SU-DHL-6 (cell line): ENCODE measurements around the gene FANCG.

Experiments used
- H2AFZ ChIP-seq: fragments of 200-600 bp; sonication (generic); 2 replicates; pipeline ENCODE4 v1.6.1; 2014; ENCODE audit warnings: low read depth, mild to moderate bottlenecking, moderate library complexity, mixed read lengths, antibody characterized with exemption, low read length; ENCODE audit not compliant: severe bottlenecking
- H3F3A ChIP-seq: fragments of 200-600 bp; shearing (Covaris generic); 2 replicates; pipeline ENCODE4 v1.6.0; 2016; ENCODE audit warnings: antibody characterized with exemption, mild to moderate bottlenecking; ENCODE audit not compliant: insufficient read depth
- H3K27ac ChIP-seq: fragments of 200-600 bp; sonication (generic); 2 replicates; pipeline ENCODE4 v1.5.1; 2016; ENCODE audit warnings: low read depth, mild to moderate bottlenecking, low read length, moderate library complexity, mixed read lengths
- H3K27me3 ChIP-seq: fragments of 200-600 bp; sonication (generic), shearing (Covaris generic); 2 replicates; pipeline ENCODE4 v1.6.0; 2014; ENCODE audit warnings: mild to moderate bottlenecking, low read length
- H3K36me3 ChIP-seq: fragments of 200-600 bp; sonication (generic); 2 replicates; pipeline ENCODE4 v1.6.1; 2014; ENCODE audit warnings: mild to moderate bottlenecking, low read length, mixed read lengths
- H3K4me2 ChIP-seq: fragments of 300-600, 200-600 bp; shearing (Covaris generic), sonication (generic); 2 replicates; pipeline ENCODE4 v1.6.0; 2014; ENCODE audit warnings: low read length, low read depth, mild to moderate bottlenecking; ENCODE audit not compliant: poor library complexity, severe bottlenecking
- H3K4me3 ChIP-seq: fragments of 200-600 bp; sonication (generic); 2 replicates; pipeline ENCODE4 v1.5.1; 2014; ENCODE audit warnings: antibody characterized with exemption, low read length, mild to moderate bottlenecking, mixed read lengths; ENCODE audit not compliant: insufficient read depth, poor library complexity, severe bottlenecking
- H3K79me2 ChIP-seq: fragments of 200-600 bp; sonication (generic); 2 replicates; pipeline ENCODE4 v1.6.1; 2014; ENCODE audit warnings: mild to moderate bottlenecking, low read length, moderate library complexity; ENCODE audit not compliant: insufficient read depth
- H3K9ac ChIP-seq: fragments of 200-600 bp; sonication (generic); 2 replicates; pipeline ENCODE4 v1.7.0; 2014; ENCODE audit warnings: mild to moderate bottlenecking, low read length
- H3K9me2 ChIP-seq: fragments of 200-600 bp; sonication (generic); replicated peaks from 2 replicates; pipeline ENCODE4 v1.6.1; 2014; ENCODE audit warnings: low read length; ENCODE audit not compliant: insufficient read depth
- H3K9me3 ChIP-seq: fragments of 200-600 bp; sonication (generic); 2 replicates; pipeline ENCODE4 v1.6.1; 2014; ENCODE audit warnings: low read length, mixed read lengths; ENCODE audit not compliant: insufficient read depth
- H4K20me1 ChIP-seq: fragments of 200-600 bp; sonication (generic); 2 replicates; pipeline ENCODE4 v1.6.1; 2014; ENCODE audit warnings: low read depth, mild to moderate bottlenecking, antibody characterized with exemption, low read length, moderate library complexity, mixed read lengths
- CTCF ChIP-seq: fragments of 200-600 bp; sonication (generic); IDR thresholded peaks from one replicate; pipeline ENCODE4 v1.5.1; 2017; ENCODE audit warnings: antibody characterized with exemption, mild to moderate bottlenecking, low read length, moderate library complexity; ENCODE audit not compliant: insufficient read depth, poor library complexity, severe bottlenecking
- EZH2phosphoT487 ChIP-seq: fragments of 200-600 bp; sonication (generic), shearing (Covaris generic); conservative IDR thresholded peaks from 2 replicates; pipeline ENCODE4 v1.6.1; 2018; ENCODE audit warnings: mild to moderate bottlenecking, antibody characterized with exemption, low read length, moderate library complexity, mixed read lengths

FANCG gene

GRCh38 chr9:35048511-35048910 is 31.2 kb downstream of the FANCG start:
- TF ChIP-seq EZH2phosphoT487, result no peak
- no peak for TF ChIP-seq CTCF

GRCh38 chr9:35044071-35044470 is 35.7 kb downstream of the FANCG start:
- no peaks in the 10 kb centered on the region for H3K9me2 ChIP-seq
- H3K27ac ChIP-seq, result no peak overlapping the region
- no peaks in the 10 kb centered on the region for H3K36me3 ChIP-seq
- TF ChIP-seq EZH2phosphoT487 (no peak), CTCF (no peak)
- no peaks in the 10 kb centered on the region for H3K27me3 ChIP-seq
- no peak overlapping the region for H3K4me3 ChIP-seq
- H4K20me1 ChIP-seq, result no peaks in the 10 kb centered on the region
- no peaks in the 10 kb centered on the region for H3K9me3 ChIP-seq
- H3K79me2 ChIP-seq, result no peaks in the 10 kb centered on the region
- H3K9ac ChIP-seq, result no peak overlapping the region
- H3K4me2 ChIP-seq, result no peak overlapping the region
- H2AFZ ChIP-seq, result no peak overlapping the region
- H3F3A ChIP-seq, result no peaks in the 10 kb centered on the region

More at GRCh38 chr9:35048511-35048910, 31.2 kb downstream of the FANCG start:
- no peaks in the 10 kb centered on the region for H3K36me3 ChIP-seq
- H3F3A ChIP-seq, result no peaks in the 10 kb centered on the region
- H3K4me2 ChIP-seq, result no peak overlapping the region
- no peaks in the 10 kb centered on the region for H4K20me1 ChIP-seq
- no peak overlapping the region for H3K9ac ChIP-seq
- no peak overlapping the region for H2AFZ ChIP-seq
- no peaks in the 10 kb centered on the region for H3K9me2 ChIP-seq
- no peaks in the 10 kb centered on the region for H3K27me3 ChIP-seq
- H3K9me3 ChIP-seq, result no peaks in the 10 kb centered on the region
- H3K27ac ChIP-seq, result no peak overlapping the region
- H3K4me3 ChIP-seq, result no peak overlapping the region
- H3K79me2 ChIP-seq, result no peaks in the 10 kb centered on the region

DNA sequence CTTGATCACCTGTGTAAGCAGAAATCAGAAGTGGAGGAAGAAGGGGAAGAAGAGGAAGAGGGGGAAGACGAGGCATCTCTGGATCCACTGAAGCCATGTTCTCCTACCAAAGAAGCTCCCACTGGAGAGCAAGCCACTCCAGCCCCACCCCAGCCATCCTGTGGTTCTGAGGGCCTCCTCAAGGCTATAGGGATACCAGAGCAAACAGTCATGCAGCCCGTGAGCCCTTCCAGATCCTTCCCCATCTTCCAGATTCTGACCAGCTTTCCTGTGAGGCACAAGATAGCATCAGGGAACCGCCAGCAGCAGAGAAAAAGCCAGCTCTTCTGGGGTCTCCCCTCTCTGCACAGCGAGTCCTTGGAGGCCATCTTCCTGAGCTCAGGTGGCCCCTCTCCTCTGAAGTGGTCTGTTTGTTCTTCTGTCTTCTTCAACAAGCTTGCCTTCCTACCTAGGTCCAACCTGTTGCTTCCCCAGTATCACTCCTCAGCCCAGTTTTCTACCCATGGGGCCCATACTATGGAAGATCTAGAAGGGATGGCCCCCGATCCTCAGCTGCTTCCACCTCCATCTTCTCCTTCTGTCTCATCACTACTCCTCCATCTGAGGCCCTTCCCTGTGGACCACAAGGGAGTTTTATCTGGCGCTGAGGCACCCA is 36.7 kb downstream of the FANCG start:
- Histone ChIP-seq H3K27ac (no peak overlapping the region), H3K27me3 (no peaks in the 10 kb centered on the region), H3K4me2 (no peak overlapping the region), H3K9me2 (no peaks in the 10 kb centered on the region), H2AFZ (no peak overlapping the region), H4K20me1 (no peaks in the 10 kb centered on the region), H3K36me3 (no peaks in the 10 kb centered on the region), H3F3A (no peaks in the 10 kb centered on the region), H3K9me3 (no peaks in the 10 kb centered on the region), H3K4me3 (no peak overlapping the region), H3K9ac (no peak overlapping the region), H3K79me2 (no peaks in the 10 kb centered on the region)
- no peak for TF ChIP-seq EZH2phosphoT487
- TF ChIP-seq CTCF, result no peak
